Right lobe of liver (tissue), 4 donors: Measurements from ENCODE around the gene FHL1.

Source experiments
- CTCF ChIP-seq, 4 donors: fragments of 200-600 bp in 3 of 4; fragments of 450-650 bp in 1 of 4; IDR thresholded peaks; one replicate each; pipeline versions ENCODE4 v1.5.1 to v1.8.0; 2016 to 2022; ENCODE audit warnings: antibody characterized with exemption in 4 of 4, mild to moderate bottlenecking in 2 of 4
- POLR2A ChIP-seq: fragments of 450-650 bp; IDR thresholded peaks from one replicate; pipeline ENCODE4 v1.6.1; 2017; ENCODE audit warnings: antibody characterized with exemption, mild to moderate bottlenecking
- donor health status: DM: no; HTN: no; CAD: no.
- donor health status: DM: no; HTN: no; CAD: no.
- donor health status: DM: no; HTN: yes; CAD: no.

GRCh38 chrX:136115904-136116297 lies 31.4 kb upstream of the FHL1 start:
- TF ChIP-seq CTCF (IDR thresholded peaks at IDR 0.05): no peak
- no peak for TF ChIP-seq POLR2A
